DND-41 (cell line): ENCODE data around the gene CDH11.

ENCODE experiments used
- CTCF ChIP-seq: IDR thresholded peaks from 2 replicates; pipeline ENCODE4 v1.5.1; 2012; ENCODE audit warnings: borderline replicate concordance, low read length, moderate library complexity, mild to moderate bottlenecking; ENCODE audit not compliant: poor library complexity, severe bottlenecking; ENCODE audit errors: extremely low read depth
- EZH2 ChIP-seq: IDR thresholded peaks from 3 replicates; pipeline ENCODE4 v1.6.1; 2012; ENCODE audit warnings: borderline replicate concordance, low read depth, mild to moderate bottlenecking, moderate library complexity, low read length, inconsistent platforms; ENCODE audit not compliant: severe bottlenecking

GRCh38 chr16:65097296-65097695 is 24.6 kb downstream of the CDH11 start:
- TF ChIP-seq CTCF (no peak), EZH2 (no peak)
